ENCODE results near the gene FOXP3. TPM values are rescaled to one million over a fixed set of nuclear protein-coding genes. Genes with fewer than 3 reads are reported as not detected.

Gene FOXP3
- polyA plus RNA-seq, 1 experiment: 0.18 TPM

GRCh38 chrX:49273181-49273727 lies 8.7 kb upstream of the FOXP3 start:
- Histone ChIP-seq H3K4me3 (ENCODE audit: low read depth, low read length) (no peak overlapping the region), H3K27me3 (ENCODE audit: control insufficient read depth, insufficient read depth, low read length) (no peaks in the 10 kb centered on the region), H3K36me3 (ENCODE audit: control insufficient read depth, insufficient read depth, low read length) (no peaks in the 10 kb centered on the region)
- no peak for DNase-seq (ENCODE audit: low read depth)
- ChIA-PET CTCF (no interaction called here), POLR2A (no interaction called here)
- TF ChIP-seq CTCF (IDR thresholded peaks at IDR 0.05; ENCODE audit: insufficient read depth, low read depth, low read length): no peak

GRCh38 chrX:49272421-49272820 lies 7.9 kb upstream of the FOXP3 start:
- POLR2A ChIA-PET: no interaction called here
- no peak overlapping the region for H3K4me3 ChIP-seq (ENCODE audit: low read depth, low read length)
- CTCF ChIA-PET: no interaction called here
- TF ChIP-seq CTCF (IDR thresholded peaks at IDR 0.05; ENCODE audit: insufficient read depth, low read depth, low read length): no peak
- H3K36me3 ChIP-seq (ENCODE audit: control insufficient read depth, insufficient read depth, low read length): no peaks in the 10 kb centered on the region
- DNase-seq (ENCODE audit: low read depth): no peak
- H3K27me3 ChIP-seq (ENCODE audit: control insufficient read depth, insufficient read depth, low read length): no peaks in the 10 kb centered on the region

GRCh38 chrX:49271341-49271740 lies 6.8 kb upstream of the FOXP3 start:
- CTCF ChIA-PET: no interaction called here

GRCh38 chrX:49270249-49270921 lies 5.9 kb upstream of the FOXP3 start:
- ChIA-PET POLR2A (no interaction called here), CTCF (no interaction called here)
- Histone ChIP-seq H3K36me3 (ENCODE audit: control insufficient read depth, insufficient read depth, low read length) (no peaks in the 10 kb centered on the region), H3K27me3 (ENCODE audit: control insufficient read depth, insufficient read depth, low read length) (no peaks in the 10 kb centered on the region), H3K4me3 (ENCODE audit: low read depth, low read length) (peak overlapping the region; percentile 67)
- TF ChIP-seq CTCF (IDR thresholded peaks at IDR 0.05; ENCODE audit: insufficient read depth, low read depth, low read length): no peak
- DNase-seq (ENCODE audit: low read depth): no peak

More at GRCh38 chrX:49271341-49271740, 6.8 kb upstream of the FOXP3 start:
- Histone ChIP-seq H3K27me3 (ENCODE audit: control insufficient read depth, insufficient read depth, low read length) (no peaks in the 10 kb centered on the region), H3K4me3 (ENCODE audit: low read depth, low read length) (no peak overlapping the region), H3K36me3 (ENCODE audit: control insufficient read depth, insufficient read depth, low read length) (no peaks in the 10 kb centered on the region)
- POLR2A ChIA-PET: no interaction called here
- TF ChIP-seq CTCF (IDR thresholded peaks at IDR 0.05; ENCODE audit: insufficient read depth, low read depth, low read length): no peak
- DNase-seq (ENCODE audit: low read depth): no peak

GRCh38 chrX:49269767-49270248 lies 5.3 kb upstream of the FOXP3 start, which contains the start of gene PPP1R3F:
Gene PPP1R3F (plus strand): TSS chrX:49269793. CDS start chrX:49269870, 77 bp downstream.
- TF ChIP-seq CTCF (IDR thresholded peaks at IDR 0.05; ENCODE audit: insufficient read depth, low read depth, low read length): no peak
- ChIA-PET CTCF (no interaction called here), POLR2A (interaction anchor here (1.1 kb wide), 1 partner anchor 79 kb away, joined by 4 read pairs; no protein-coding TSS in a partner anchor)
- Histone ChIP-seq H3K36me3 (ENCODE audit: control insufficient read depth, insufficient read depth, low read length) (no peaks in the 10 kb centered on the region), H3K27me3 (ENCODE audit: control insufficient read depth, insufficient read depth, low read length) (no peaks in the 10 kb centered on the region), H3K4me3 (ENCODE audit: low read depth, low read length) (peak within 1 kb of the TSS; percentile 67)
- DNase-seq (ENCODE audit: low read depth): no peak

All from BJ (cell line).